K562 (cell line): Measurements from ENCODE around the gene TRIM62. TPM values are rescaled to one million over a fixed set of nuclear protein-coding genes. Genes with fewer than 3 reads are reported as not detected.

ENCODE experiments used
- ATAC-seq: fragments of 200-7000 bp; cut with Tn5 transposase; 3 replicates; pipeline ENCODE4 v1.9.1; 2020; ENCODE audit warnings: moderate library complexity
- BruUV-seq: library from RNA; stranded (reverse); fragments of 400-500 nt; replicated peaks from 2 replicates; lab custom pipeline; 2021; lab: Mats Ljungman, UMichigan
- CTCF ChIA-PET: fragments of 300-600 bp; formaldehyde crosslinking; extraction: SDS; loops from one replicate; lab custom pipeline; 2021; ENCODE audit warnings: low intra/inter-chr PET ratio; lab: Yijun Ruan, JAX
- POLR2A ChIA-PET: fragments of 300-600, 350-650 bp; sonication (Branson Sonifier 250); formaldehyde crosslinking; extraction: SDS; loops from one replicate; lab custom pipeline; 2021; ENCODE audit warnings: antibody characterized with exemption, inconsistent platforms; lab: Yijun Ruan, JAX
- DNase-seq, 4 experiments: peaks; one replicate each; pipeline versions ENCODE4 v3.0.0 to v3.0.0-alpha.2; 2011 to 2018; ENCODE audit warnings: low spot score in 3 of 4, mixed read lengths in 3 of 4; ENCODE audit errors: extremely low read depth in 1 of 4
- FAIRE-seq: peaks from 2 replicates; lab custom pipeline; 2011; peaks lifted over from hg19 to GRCh38; lab: Jason Lieb, UNC
- H2AFZ ChIP-seq: 2 replicates; pipeline ENCODE4 v1.6.0; 2011; ENCODE audit warnings: low read depth, low read length, control low read depth, inconsistent platforms
- H3K27ac ChIP-seq: fragments of 200-600 bp; 3 replicates; pipeline ENCODE4 v1.8.0; 2011; ENCODE audit warnings: low read depth, mild to moderate bottlenecking, control low read depth, inconsistent platforms, low read length, moderate library complexity, mixed read lengths; ENCODE audit errors: extremely low read depth
- H3K27me3 ChIP-seq, 2 experiments: fragments of 300-600 bp in 1 of 2; 2 replicates in 1 of 2; 3 replicates in 1 of 2; pipeline versions ENCODE4 v1.6.0 to v1.8.0; 2011; ENCODE audit warnings: inconsistent platforms in 2 of 2, low read length in 2 of 2, mild to moderate bottlenecking in 1 of 2, mixed read lengths in 1 of 2, moderate library complexity in 1 of 2; ENCODE audit not compliant: control insufficient read depth in 2 of 2, insufficient read depth in 2 of 2
- H3K36me3 ChIP-seq: fragments of 300-600 bp; 3 replicates; pipeline ENCODE4 v1.8.0; 2011; ENCODE audit warnings: mild to moderate bottlenecking, low read length, inconsistent platforms; ENCODE audit not compliant: control insufficient read depth, insufficient read depth
- H3K4me1 ChIP-seq, 2 experiments: fragments of 200-600 bp in 1 of 2; replicated peaks in 1 of 2; 2 replicates in 1 of 2; 3 replicates in 1 of 2; pipeline versions ENCODE4 v1.5.1 to v1.8.0; 2011; ENCODE audit warnings: inconsistent platforms in 2 of 2, low read length in 2 of 2, mild to moderate bottlenecking in 1 of 2, mixed read lengths in 1 of 2, moderate library complexity in 1 of 2; ENCODE audit not compliant: control insufficient read depth in 2 of 2, insufficient read depth in 2 of 2
- H3K4me2 ChIP-seq: 2 replicates; pipeline ENCODE4 v1.6.1; 2011; ENCODE audit warnings: low read length, control low read depth, inconsistent platforms, mixed read lengths; ENCODE audit not compliant: insufficient read depth
- H3K4me3 ChIP-seq: fragments of 200-600 bp; sonication (generic), shearing (Covaris generic); 2 replicates; pipeline ENCODE4 v1.5.1; 2016; ENCODE audit warnings: control low read depth, inconsistent platforms
- H3K79me2 ChIP-seq: fragments of 200-600 bp; 3 replicates; pipeline ENCODE4 v1.8.0; 2011; ENCODE audit warnings: low read length, inconsistent platforms; ENCODE audit not compliant: control insufficient read depth, insufficient read depth
- H3K9ac ChIP-seq, 2 experiments: 2 replicates each; pipeline versions ENCODE4 v1.6.0 to v1.6.1; 2011; ENCODE audit warnings: low read depth in 2 of 2, low read length in 2 of 2, control low read depth in 1 of 2, inconsistent platforms in 1 of 2, mild to moderate bottlenecking in 1 of 2, mixed read lengths in 1 of 2; ENCODE audit not compliant: insufficient read depth in 1 of 2
- H3K9me1 ChIP-seq: one replicate; pipeline ENCODE4 v1.6.0; 2011; ENCODE audit warnings: inconsistent platforms, mild to moderate bottlenecking, low read length, moderate library complexity; ENCODE audit not compliant: control insufficient read depth, insufficient read depth
- H3K9me3 ChIP-seq: replicated peaks from 2 replicates; pipeline ENCODE4 v1.5.1; 2011; ENCODE audit warnings: low read depth, low read length, inconsistent platforms; ENCODE audit not compliant: control insufficient read depth, insufficient read depth
- H4K20me1 ChIP-seq: replicated peaks from 2 replicates; pipeline ENCODE4 v1.6.1; 2011; ENCODE audit warnings: low read length, inconsistent platforms, mixed read lengths; ENCODE audit not compliant: control insufficient read depth, insufficient read depth
- BCOR ChIP-seq: fragments of 450-650 bp; IDR thresholded peaks from 2 replicates; pipeline ENCODE4 v1.6.1; 2016
- PHF20 ChIP-seq: fragments of 450-650 bp; IDR thresholded peaks from 2 replicates; pipeline ENCODE4 v1.6.1; 2018; ENCODE audit not compliant: partially characterized antibody
- RBM25 ChIP-seq: fragments of 200-400 bp; formaldehyde crosslinking; IDR thresholded peaks from 2 replicates; pipeline ENCODE4 v1.6.1; 2018; ENCODE audit warnings: low read length, low read depth, moderate library complexity; ENCODE audit not compliant: severe bottlenecking
- ZFP36 ChIP-seq: fragments of 150-350 bp; IDR thresholded peaks from 2 replicates; pipeline ENCODE4 v1.6.1; 2018; ENCODE audit warnings: low read length, low read depth; ENCODE audit not compliant: partially characterized antibody
- WGBS: fragments of 100-300 bp; shearing (Covaris generic); methylation state at CpG from one replicate; pipeline ENCODE4 v1.1.6; 2016; ENCODE audit warnings: low coverage, mixed read lengths; ENCODE audit not compliant: insufficient coverage; ENCODE audit errors: missing lambda C conversion rate; 5-methylcytosine and 5-hydroxymethylcytosine counted together
- in situ Hi-C: fragments of 300-500 bp; cut with MboI; formaldehyde crosslinking; loops from 4 replicates; pipeline ENCODE4 v1.15.0; 2018; ENCODE audit warnings: inconsistent platforms, mixed read lengths
- intact Hi-C: fragments of 100-400 bp; cut with micrococcal nuclease; formaldehyde crosslinking; loops from 2 replicates; pipeline ENCODE4 v1.14.2; 2022
- polyA plus RNA-seq, 8 experiments: library from polyadenylated mRNA; depleted of rRNA in 4 of 8; stranded (reverse) in 5 of 8; unstranded in 3 of 8; fragments of >200 nt; fragmentation: Nextera tagmentation in 2 of 8; fragmentation: Illumina TruSeq in 1 of 8; extraction: Ambion mirVana in 2 of 8; extraction: Trizol in 1 of 8; gene quantifications; 2 replicates each; pipeline versions ENCODE4 v1.2.1 to v1.2.3, GENCODE V29; 2011 to 2014; ENCODE audit warnings: inconsistent platforms in 1 of 8, missing spikeins in 1 of 8
- total RNA-seq, 7 experiments: library from RNA; depleted of rRNA in 6 of 7; stranded (reverse); fragments of >200 nt in 6 of 7; fragmentation: Illumina TruSeq in 2 of 7; extraction: Trizol in 2 of 7; gene quantifications; 2 replicates each; pipeline versions ENCODE4 v1.2.1 to v1.2.3, GENCODE V29; 2011 to 2021; ENCODE audit warnings: low replicate concordance in 1 of 7
- TF ChIP-seq, protein P1 (sequence below): fragments of 450-650 bp; IDR thresholded peaks from 2 replicates; pipeline ENCODE4 v1.6.1; 2018; ENCODE audit not compliant: partially characterized antibody

Gene TRIM62
- total and polyA plus RNA-seq, 9 of the 15 experiments (the other 6 are each of a cell fraction or from before 2014, with no cell fraction given), result 0.18 to 2.3 (median 0.52) TPM

DNA sequence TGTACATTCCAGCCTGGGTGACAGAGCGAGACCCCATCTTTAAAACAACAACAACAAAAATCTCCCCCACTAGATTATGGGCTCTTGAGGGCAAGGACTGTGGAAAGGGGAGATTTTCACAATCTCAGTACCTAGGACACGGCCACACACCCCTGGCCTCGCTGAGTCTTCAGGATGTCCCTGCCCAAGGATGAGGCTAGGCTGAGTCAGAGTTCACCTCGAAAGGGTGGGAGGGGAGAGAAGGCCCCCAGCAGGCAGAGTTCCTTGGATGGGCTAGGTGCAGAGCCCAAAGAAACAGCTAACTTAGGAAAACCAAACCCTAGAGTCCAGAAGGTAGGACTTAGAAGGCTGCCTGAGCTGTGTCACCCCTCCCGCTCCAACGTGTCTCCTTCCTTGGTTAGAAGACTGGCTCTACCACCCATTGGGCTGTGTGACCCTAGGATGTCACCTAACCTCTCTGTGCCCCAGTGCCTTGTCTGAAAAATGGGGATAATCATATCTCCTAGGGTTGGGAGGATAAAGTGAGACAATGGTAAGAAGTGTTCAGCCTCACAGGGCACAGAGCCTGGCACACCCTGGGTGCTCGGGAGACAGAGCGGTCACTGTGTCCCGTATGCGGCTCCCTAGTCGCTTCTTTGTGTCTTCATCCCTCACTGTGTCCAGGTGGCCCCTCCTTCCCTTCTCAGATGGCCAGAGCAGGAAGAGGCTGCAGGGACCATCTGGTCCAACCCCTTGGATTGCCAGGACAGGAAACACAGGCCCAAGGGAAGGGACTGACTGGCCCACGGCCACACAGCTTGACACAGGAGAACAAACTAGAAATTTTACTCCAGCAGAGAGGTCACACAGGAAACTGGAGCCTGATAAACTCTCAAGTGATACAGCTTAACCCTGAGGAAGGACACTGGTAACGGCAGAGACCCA, 11.2 kb downstream of the TRIM62 start:
- WGBS, result 24% methylated on average over 13 of the region's 13 CpGs
- no peak for FAIRE-seq
- TF ChIP-seq RBM25 (peak; percentile 55), ZFP36 (peak; percentile 76), PHF20 (no peak), BCOR (peak; percentile 43; the same call in 1 of the 2 replicates)
- TF ChIP-seq, protein P1, sequence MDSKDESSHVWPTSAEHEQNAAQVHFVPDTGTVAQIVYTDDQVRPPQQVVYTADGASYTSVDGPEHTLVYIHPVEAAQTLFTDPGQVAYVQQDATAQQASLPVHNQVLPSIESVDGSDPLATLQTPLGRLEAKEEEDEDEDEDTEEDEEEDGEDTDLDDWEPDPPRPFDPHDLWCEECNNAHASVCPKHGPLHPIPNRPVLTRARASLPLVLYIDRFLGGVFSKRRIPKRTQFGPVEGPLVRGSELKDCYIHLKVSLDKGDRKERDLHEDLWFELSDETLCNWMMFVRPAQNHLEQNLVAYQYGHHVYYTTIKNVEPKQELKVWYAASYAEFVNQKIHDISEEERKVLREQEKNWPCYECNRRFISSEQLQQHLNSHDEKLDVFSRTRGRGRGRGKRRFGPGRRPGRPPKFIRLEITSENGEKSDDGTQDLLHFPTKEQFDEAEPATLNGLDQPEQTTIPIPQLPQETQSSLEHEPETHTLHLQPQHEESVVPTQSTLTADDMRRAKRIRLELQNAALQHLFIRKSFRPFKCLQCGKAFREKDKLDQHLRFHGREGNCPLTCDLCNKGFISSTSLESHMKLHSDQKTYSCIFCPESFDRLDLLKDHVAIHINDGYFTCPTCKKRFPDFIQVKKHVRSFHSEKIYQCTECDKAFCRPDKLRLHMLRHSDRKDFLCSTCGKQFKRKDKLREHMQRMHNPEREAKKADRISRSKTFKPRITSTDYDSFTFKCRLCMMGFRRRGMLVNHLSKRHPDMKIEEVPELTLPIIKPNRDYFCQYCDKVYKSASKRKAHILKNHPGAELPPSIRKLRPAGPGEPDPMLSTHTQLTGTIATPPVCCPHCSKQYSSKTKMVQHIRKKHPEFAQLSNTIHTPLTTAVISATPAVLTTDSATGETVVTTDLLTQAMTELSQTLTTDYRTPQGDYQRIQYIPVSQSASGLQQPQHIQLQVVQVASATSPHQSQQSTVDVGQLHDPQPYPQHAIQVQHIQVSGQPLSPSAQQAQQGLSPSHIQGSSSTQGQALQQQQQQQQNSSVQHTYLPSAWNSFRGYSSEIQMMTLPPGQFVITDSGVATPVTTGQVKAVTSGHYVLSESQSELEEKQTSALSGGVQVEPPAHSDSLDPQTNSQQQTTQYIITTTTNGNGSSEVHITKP, result peak; percentile 45
- TF ChIP-seq, all 486 proteins: peak for 4
- H3K9me3 ChIP-seq, result no peaks in the 10 kb centered on the region
- peaks cover 2 to 46% of the 10 kb centered on the region in 2 experiments; a peak in 3 of 5 replicates for H3K27me3 ChIP-seq
- ATAC-seq (no peak), DNase-seq (no peak)
- BruUV-seq, result no TSS peak
- in situ Hi-C loops, result no loop called here
- H3K9ac ChIP-seq, result no peak overlapping the region
- CTCF ChIA-PET, result interaction anchor here (0.5 kb wide), 1 partner anchor 133 kb away, joined by 3 read pairs; no protein-coding TSS in a partner anchor
- intact Hi-C loops, result no loop called here
- H3K4me1 ChIP-seq, result peaks cover 0 to 4% of the 10 kb centered on the region in 2 experiments; a peak in 2 of 5 replicates
- no peaks in the 10 kb centered on the region for H3K36me3 ChIP-seq
- H3K9me1 ChIP-seq, result no peaks in the 10 kb centered on the region
- POLR2A ChIA-PET, result interaction anchor here (0.9 kb wide), 1 partner anchor 10 kb away, joined by 4 read pairs; no protein-coding TSS in a partner anchor
- no peak overlapping the region for H3K4me3 ChIP-seq
- no peak overlapping the region for H3K4me2 ChIP-seq
- H3K79me2 ChIP-seq, result no peaks in the 10 kb centered on the region
- no peak overlapping the region for H2AFZ ChIP-seq
- no peak overlapping the region for H3K27ac ChIP-seq
- peaks cover 15% of the 10 kb centered on the region; the same call in 1 of the 2 replicates for H4K20me1 ChIP-seq
